H4 (cell line): ENCODE measurements around the gene GIMAP2. TPM values are rescaled to one million over a fixed set of nuclear protein-coding genes. Genes with fewer than 3 reads are reported as not detected.
"Not testable (repeated sequence)": the region's sequence is repeated elsewhere in the genome, so short reads cannot be mapped to it uniquely, and the experiment has no call there.

Source experiments
- DNase-seq: peaks from one replicate; pipeline ENCODE4 v3.0.0-alpha.2; 2015; ENCODE audit warnings: low spot score
- total RNA-seq: library from RNA; depleted of rRNA; stranded (reverse); fragments of >200 nt; shearing (Covaris generic); gene quantifications from 2 replicates; pipeline ENCODE4 v1.2.3, GENCODE V29; 2014

Gene GIMAP2
- total RNA-seq, 1 experiment from 2014 or later, result 19.7 TPM

DNA sequence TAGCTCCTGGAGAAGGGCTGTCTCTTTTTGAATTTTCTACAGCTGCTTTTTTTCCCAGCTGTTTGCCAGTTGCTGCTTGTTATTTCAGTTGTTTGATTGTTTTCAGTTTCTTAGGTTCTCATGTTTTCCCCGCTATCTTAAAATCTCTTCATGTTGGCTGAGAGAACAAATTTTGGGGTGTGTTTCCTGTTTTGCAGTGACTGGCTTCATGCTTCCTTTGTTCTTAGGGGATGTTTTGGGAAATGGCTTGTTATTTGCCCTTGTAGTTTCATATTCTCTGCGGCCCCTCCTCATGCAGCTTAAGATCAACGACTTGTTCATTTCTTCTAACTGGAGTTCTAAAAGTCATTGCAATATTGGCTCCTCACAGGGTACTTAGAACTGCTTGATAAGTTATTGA is 8.7 kb upstream of the GIMAP2 start:
- DNase-seq, result not testable (repeated sequence)

DNA sequence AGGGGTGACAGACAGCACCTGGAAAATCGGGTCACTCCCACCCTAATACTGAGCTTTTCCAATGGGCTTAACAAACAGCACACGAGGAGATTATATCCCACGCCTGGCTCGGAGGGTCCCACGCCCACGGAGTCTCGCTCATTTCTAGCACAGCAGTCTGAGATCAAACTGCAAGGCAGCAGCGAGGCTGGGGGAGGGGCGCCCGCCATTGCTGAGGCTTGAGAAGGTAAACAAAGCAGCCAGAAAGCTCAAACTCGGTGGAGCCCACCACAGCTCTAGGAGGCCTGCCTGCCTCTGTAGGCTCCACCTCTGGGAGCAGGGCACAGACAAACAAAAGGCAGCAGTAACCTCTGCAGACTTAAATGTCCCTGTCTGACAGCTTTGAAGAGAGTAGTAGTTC is 6.9 kb upstream of the GIMAP2 start:
- DNase-seq, result not testable (repeated sequence)

DNA sequence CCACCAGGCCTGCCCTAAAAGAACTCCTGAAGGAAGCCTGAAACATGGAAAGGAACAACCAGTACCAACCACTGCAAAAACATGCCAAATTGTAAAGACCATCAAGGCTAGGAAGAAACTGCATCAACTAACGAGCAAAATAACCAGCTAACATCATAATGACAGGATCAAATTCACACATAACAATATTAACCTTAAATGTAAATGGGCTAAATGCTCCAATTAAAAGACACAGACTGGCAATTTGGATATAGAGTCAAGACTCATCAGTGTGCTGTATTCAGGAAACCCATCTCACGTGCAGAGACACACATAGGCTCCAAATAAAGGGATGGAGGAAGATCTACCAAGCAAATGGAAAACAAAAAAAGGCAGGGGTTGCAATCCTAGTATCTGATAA is 5.1 kb upstream of the GIMAP2 start:
- DNase-seq, result not testable (repeated sequence)

DNA sequence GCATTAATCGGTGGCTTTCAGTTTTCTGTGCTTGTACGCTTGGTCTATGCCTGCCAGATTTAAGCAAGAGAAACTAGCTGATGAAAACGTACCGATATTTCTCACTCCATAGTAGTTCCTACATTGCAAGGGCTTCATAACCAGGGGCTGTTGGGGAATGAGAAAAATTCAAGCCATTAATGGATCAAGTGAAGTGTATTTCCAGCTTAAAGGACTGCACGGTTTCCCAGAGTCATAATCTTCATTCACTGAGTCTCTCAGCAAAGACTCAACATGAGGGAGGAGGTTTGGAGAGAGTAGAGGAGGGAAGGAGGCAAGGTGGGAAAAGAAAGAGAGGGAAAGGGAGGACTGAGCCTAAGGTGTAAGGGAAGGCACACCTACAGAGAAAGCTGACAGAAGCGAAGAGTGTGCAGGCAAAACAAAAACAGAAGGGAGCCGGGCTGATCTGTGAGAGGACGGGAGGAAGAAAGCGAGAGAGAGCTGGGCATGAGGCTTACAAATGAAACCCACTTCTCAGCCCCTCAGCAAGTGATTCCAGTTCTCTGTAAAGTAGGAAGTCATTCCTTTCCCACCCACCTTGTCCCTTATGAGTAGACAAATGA is 625 bp downstream of the GIMAP2 start:
- DNase-seq, result no peak

GRCh38 chr7:150688630-150689029 is 3.1 kb downstream of the GIMAP2 start:
- DNase-seq, result no peak

DNA sequence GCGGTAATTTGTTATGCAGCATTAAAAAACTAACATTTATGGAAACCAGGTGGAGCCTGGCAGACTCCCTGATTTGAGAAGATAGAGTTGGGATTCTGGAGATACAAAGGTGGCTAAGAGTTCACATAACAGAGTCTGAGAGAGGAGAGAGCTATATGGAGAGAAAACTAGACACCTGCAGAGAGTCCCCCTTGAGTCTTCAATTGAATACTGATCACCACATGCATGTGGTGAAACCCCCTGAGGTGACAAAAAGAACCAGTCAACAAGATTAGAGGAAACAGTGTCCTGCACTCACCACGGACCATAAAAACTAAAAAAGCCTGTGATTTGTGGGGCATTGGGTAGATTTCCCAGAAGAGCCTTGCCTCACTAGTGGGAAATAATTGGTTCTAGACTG is 10.1 kb downstream of the GIMAP2 start:
- DNase-seq, result no peak

GRCh38 chr7:150703209-150703608 is 17.7 kb downstream of the GIMAP2 start:
- DNase-seq, result no peak

DNA sequence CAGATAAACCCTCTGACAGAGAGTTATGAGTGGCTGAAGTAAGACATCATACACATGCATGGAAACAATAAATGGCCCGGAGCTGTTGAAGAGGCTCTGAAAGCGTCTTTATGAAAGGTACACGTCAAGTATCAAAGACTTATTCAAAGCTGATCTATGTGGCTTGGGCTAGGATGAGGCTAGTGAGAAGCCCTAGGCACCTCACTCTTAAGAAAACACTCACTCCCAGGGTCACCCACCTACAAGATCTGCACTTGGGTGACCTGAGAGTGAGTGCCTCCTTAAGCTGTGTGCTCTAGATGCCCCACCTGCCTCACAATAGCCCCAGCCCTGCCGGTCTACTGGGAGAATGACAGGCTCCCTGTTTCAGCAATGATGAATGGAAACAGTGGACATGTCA is 29.8 kb downstream of the GIMAP2 start:
- DNase-seq, result no peak

DNA sequence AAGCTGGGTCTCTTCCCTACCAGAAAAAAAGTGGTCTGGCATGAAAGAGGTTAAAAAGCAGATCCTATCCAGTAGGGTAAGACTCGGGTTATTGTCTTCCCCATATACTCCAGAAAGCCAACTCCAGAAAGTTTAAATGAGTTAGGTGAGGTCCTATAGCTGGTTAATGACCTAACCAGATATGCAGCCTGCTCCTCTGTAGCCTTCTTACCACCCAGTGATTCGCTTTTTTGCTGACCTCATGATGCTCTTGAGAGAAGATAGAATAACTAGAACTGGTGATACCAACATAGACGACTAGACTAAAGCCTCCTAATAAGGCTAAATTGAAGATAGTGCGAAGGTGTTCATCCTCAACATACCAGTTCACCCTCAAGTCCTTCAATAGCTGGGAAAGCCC is 30.2 kb downstream of the GIMAP2 start:
- no peak for DNase-seq

GRCh38 chr7:150716368-150716767 is 30.9 kb downstream of the GIMAP2 start, which contains the start of gene GIMAP1:
GIMAP1 (plus strand) TSS chr7:150716613; CDS start chr7:150719048, 2,435 bp downstream.
- DNase-seq, result no peak

GRCh38 chr7:150716939-150717338 is 31.4 kb downstream of the GIMAP2 start:
- no peak for DNase-seq

GRCh38 chr7:150717814-150718420 is 32.4 kb downstream of the GIMAP2 start:
- DNase-seq, result no peak

DNA sequence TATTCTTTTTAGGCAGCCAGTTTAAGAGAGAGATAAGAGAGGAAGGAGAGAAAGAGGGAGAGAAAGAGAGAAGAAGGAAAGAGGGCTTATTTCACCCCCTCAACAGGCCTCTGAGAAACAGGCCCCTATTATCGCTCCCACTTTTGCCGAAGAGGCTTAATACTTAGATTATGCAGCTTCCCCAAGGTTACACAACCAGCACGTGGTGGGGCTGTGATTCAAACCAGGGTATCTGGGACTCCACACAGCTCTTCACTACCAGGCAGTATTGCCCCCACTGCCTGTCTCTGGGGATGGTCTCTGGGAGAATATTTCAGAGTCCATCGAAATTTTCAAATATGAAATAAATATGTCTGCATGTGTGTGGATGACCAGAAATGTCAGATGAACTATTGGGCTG is 33.9 kb downstream of the GIMAP2 start:
- DNase-seq, result no peak

- DNase-seq, result no peak
These were observed 34.7 kb downstream of the GIMAP2 start for GRCh38 chr7:150719960-150720891.

GRCh38 chr7:150721970-150722373 is 36.5 kb downstream of the GIMAP2 start:
- no peak for DNase-seq

DNA sequence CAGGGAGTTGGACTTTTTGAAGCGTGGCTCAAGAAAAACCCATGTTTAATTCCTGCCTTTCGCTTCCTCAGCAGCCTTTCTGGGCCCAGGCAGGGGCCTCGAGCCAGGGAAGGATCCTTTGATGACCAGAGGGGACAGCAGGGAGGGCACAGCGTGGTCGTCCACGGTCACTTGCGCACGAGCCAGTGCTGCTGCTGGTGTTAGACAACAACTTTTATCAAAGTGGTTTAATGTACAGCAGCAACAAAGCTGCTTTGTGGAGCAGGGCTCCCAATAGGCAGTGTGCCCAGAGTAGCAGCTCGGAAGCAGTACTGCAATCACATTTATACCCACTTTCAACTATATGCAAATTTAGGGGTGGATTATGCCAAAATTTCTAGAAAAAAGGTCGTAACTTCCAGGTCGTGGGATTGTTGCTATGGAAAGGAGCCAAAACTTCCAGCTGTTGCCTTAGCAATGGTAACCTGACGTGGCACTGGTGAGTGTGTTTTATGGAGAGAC is 37.0 kb downstream of the GIMAP2 start:
- DNase-seq, result no peak

- DNase-seq, result no peak
These were observed 38.0 kb downstream of the GIMAP2 start for GRCh38 chr7:150723467-150723866.

- no peak for DNase-seq
These were observed 41.9 kb downstream of the GIMAP2 start for GRCh38 chr7:150727381-150727780.

- no peak for DNase-seq
These were observed 42.5 kb downstream of the GIMAP2 start for GRCh38 chr7:150728011-150728410.

DNA sequence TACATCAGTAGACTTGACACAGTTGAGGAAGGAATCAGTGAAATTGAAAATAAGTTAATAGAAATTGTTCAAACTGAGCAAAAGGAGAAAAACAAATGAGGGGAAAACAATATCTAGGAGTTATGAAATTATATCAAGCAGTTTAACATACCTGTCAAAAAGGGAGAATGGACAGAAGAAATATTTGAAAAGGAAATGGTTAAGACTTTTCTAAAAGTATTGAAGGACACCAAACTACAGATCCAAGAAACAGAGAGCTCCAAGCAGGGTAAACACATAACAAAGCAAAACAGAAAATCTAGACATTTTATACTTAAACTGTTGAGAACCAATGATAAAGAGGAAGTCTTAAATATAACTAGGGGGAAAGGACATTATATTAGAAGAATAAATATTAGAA is 43.1 kb downstream of the GIMAP2 start:
- DNase-seq, result no peak

DNA sequence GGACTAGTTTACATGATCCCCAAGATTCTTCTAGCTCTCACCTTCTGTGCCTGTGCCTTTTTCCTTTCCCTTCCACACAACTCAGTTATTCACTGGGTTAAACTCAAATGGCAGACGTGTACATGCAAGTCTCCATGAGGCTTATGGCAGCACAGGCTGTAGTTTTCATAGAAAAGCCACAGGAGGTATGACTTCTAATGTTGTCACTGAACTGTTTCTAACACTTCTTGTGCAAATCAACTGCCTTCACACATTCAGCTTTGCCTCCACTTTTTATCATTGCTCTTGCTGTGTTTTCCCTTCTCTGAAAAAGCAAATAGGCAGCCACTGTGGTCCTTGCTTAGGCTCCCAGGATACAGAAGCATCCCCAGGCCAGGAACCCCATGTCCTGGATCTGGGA is 46.4 kb downstream of the GIMAP2 start:
- DNase-seq, result no peak

GRCh38 chr7:150732786-150733481 is 47.4 kb downstream of the GIMAP2 start:
- no peak for DNase-seq
